ENCODE measurements around the gene NME3.

The NME3 gene

GRCh38 chr16:1779741-1780676 is 8.7 kb upstream of the NME3 start:
- no peak for DNase-seq

- DNase-seq = no peak
These were observed 7.9 kb upstream of the NME3 start for GRCh38 chr16:1779234-1779701.

GRCh38 chr16:1778200-1779179 is 7.1 kb upstream of the NME3 start:
- DNase-seq = no peak

GRCh38 chr16:1777375-1778199 is 6.2 kb upstream of the NME3 start:
- no peak for DNase-seq

- DNase-seq = no peak
These were observed 5.6 kb upstream of the NME3 start for GRCh38 chr16:1776991-1777374.

GRCh38 chr16:1776672-1776955 is 5.3 kb upstream of the NME3 start:
- DNase-seq = no peak

- DNase-seq = no peak
These were observed 4.7 kb upstream of the NME3 start for GRCh38 chr16:1775846-1776671.

- DNase-seq = no peak
These were observed 3.9 kb upstream of the NME3 start for GRCh38 chr16:1775006-1775845.

- DNase-seq = no peak
These were observed 3.1 kb upstream of the NME3 start for GRCh38 chr16:1774448-1774780.

- DNase-seq = no peak
These were observed 2.5 kb upstream of the NME3 start for GRCh38 chr16:1773703-1774447.

GRCh38 chr16:1772908-1773702 is 1.8 kb upstream of the NME3 start, which contains the start of gene MRPS34:
TSS of gene MRPS34 (minus strand) at chr16:1773134. CDS start at chr16:1773119, 15 bp downstream.
- peak; percentile 88 for DNase-seq

GRCh38 chr16:1772362-1772907 is 1.1 kb upstream of the NME3 start, which contains the start of gene EME2:
TSS of gene EME2 (plus strand) at chr16:1772810. CDS start at chr16:1773228, 418 bp downstream.
- DNase-seq = peak; percentile 19

- DNase-seq = no peak
These were observed 570 bp upstream of the NME3 start for GRCh38 chr16:1771864-1772361.

- peak; percentile 85 for DNase-seq
These were observed 785 bp downstream of the NME3 start for GRCh38 chr16:1770328-1771187.

- DNase-seq = no peak
These were observed 1.7 kb downstream of the NME3 start for GRCh38 chr16:1769402-1770300.

GRCh38 chr16:1768767-1769401 is 2.5 kb downstream of the NME3 start:
- DNase-seq = no peak
